HCT116 (cell line): ENCODE results near the gene TECTA. TPM values are rescaled to one million over a fixed set of nuclear protein-coding genes. Genes with fewer than 3 reads are reported as not detected.

Experiments used
- ATAC-seq: fragments of 200-7000 bp; cut with Tn5 transposase; 2 replicates; pipeline ENCODE4 v1.9.1; 2020; ENCODE audit warnings: mild to moderate bottlenecking, moderate library complexity
- BruUV-seq: library from RNA; stranded (reverse); fragments of 400-500 nt; replicated peaks from 2 replicates; lab custom pipeline; 2021; lab: Mats Ljungman, UMichigan
- CTCF ChIA-PET: fragments of 300-600 bp; sonication (Branson Sonifier 250); formaldehyde crosslinking; loops from one replicate; lab custom pipeline; 2021; ENCODE audit warnings: antibody characterized with exemption; lab: Charles Lee
- POLR2A ChIA-PET: fragments of 300-600, 350-600 bp; sonication (Branson Sonifier 250); formaldehyde crosslinking; loops from one replicate; lab custom pipeline; 2021; ENCODE audit warnings: antibody characterized with exemption; lab: Charles Lee
- RAD21 ChIA-PET, 2 experiments: fragments of 300-600 bp; sonication (Branson Sonifier 250); formaldehyde crosslinking; loops; one replicate each; lab custom pipeline; 2023; ENCODE audit warnings: low total read pairs in 2 of 2; ENCODE audit not compliant: uncharacterized antibody in 2 of 2, unreplicated experiment in 2 of 2, low non-redundant PET in 1 of 2; lab: Charles Lee
- DNase-seq: peaks from one replicate; pipeline ENCODE4 v3.0.0-alpha.2; 2010; ENCODE audit warnings: low read depth, low spot score
- H2AFZ ChIP-seq: fragments of 200-600 bp; shearing (Covaris generic), sonication (generic); 2 replicates; pipeline ENCODE4 v1.6.1; 2017; ENCODE audit warnings: low read depth, mixed run types, mixed read lengths, antibody characterized with exemption, low read length; ENCODE audit not compliant: poor library complexity, severe bottlenecking
- H3K27ac ChIP-seq: 2 replicates; pipeline ENCODE4 v1.5.1; 2012; ENCODE audit warnings: low read depth, low read length
- H3K27me3 ChIP-seq: fragments of 200-600 bp; sonication (generic); 2 replicates; pipeline ENCODE4 v1.6.1; 2016; ENCODE audit warnings: mixed run types, low read length, mixed read lengths; ENCODE audit not compliant: insufficient read depth
- H3K36me3 ChIP-seq, 2 experiments: fragments of 200-500 bp in 1 of 2; fragments of 200-600 bp in 1 of 2; sonication (Bioruptor generic) in 1 of 2; sonication (generic) in 1 of 2; 2 replicates each; pipeline versions ENCODE4 v1.5.1 to v1.6.1; 2014 to 2016; ENCODE audit warnings: low read length in 2 of 2, inconsistent platforms in 1 of 2, mixed read lengths in 1 of 2, mixed run types in 1 of 2; ENCODE audit not compliant: insufficient read depth in 2 of 2, control insufficient read depth in 1 of 2
- H3K4me1 ChIP-seq, 2 experiments: fragments of 200-600 bp in 1 of 2; sonication (generic) in 1 of 2; 2 replicates each; pipeline versions ENCODE4 v1.5.1 to v1.6.1; 2012 to 2017; ENCODE audit warnings: low read length in 2 of 2, inconsistent platforms in 1 of 2, mild to moderate bottlenecking in 1 of 2, mixed read lengths in 1 of 2, mixed run types in 1 of 2, moderate library complexity in 1 of 2; ENCODE audit not compliant: insufficient read depth in 2 of 2, control insufficient read depth in 1 of 2
- H3K4me2 ChIP-seq: fragments of 200-600 bp; sonication (generic); 2 replicates; pipeline ENCODE4 v1.6.1; 2017; ENCODE audit warnings: mixed run types, low read length, mixed read lengths
- H3K4me3 ChIP-seq, 2 experiments: fragments of 200-600 bp in 1 of 2; sonication (generic) in 1 of 2; replicated peaks in 1 of 2; 2 replicates each; pipeline ENCODE4 v1.5.1; 2011 to 2016; ENCODE audit warnings: low read length in 2 of 2, control low read depth in 1 of 2, low read depth in 1 of 2, mild to moderate bottlenecking in 1 of 2, mixed read lengths in 1 of 2, mixed run types in 1 of 2
- H3K79me2 ChIP-seq: fragments of 200-600 bp; sonication (generic); 2 replicates; pipeline ENCODE4 v1.6.1; 2017; ENCODE audit warnings: mild to moderate bottlenecking, mixed run types, low read length, moderate library complexity, mixed read lengths; ENCODE audit not compliant: insufficient read depth
- H3K9ac ChIP-seq: fragments of 200-600 bp; sonication (generic); 2 replicates; pipeline ENCODE4 v1.6.1; 2016; ENCODE audit warnings: low read length, mixed read lengths
- H3K9me2 ChIP-seq: fragments of 200-600 bp; sonication (generic), shearing (Covaris generic); 2 replicates; pipeline ENCODE4 v1.6.1; 2017; ENCODE audit warnings: mixed run types, mild to moderate bottlenecking, moderate library complexity; ENCODE audit not compliant: insufficient read depth
- H3K9me3 ChIP-seq, 2 experiments: fragments of 200-500 bp in 1 of 2; fragments of 200-600 bp in 1 of 2; sonication (Bioruptor generic) in 1 of 2; sonication (generic) in 1 of 2; 2 replicates each; pipeline ENCODE4 v1.6.1; 2014 to 2017; ENCODE audit warnings: low read length in 2 of 2, mixed read lengths in 2 of 2, inconsistent platforms in 1 of 2, low read depth in 1 of 2, mild to moderate bottlenecking in 1 of 2, mixed run types in 1 of 2, moderate library complexity in 1 of 2; ENCODE audit not compliant: control insufficient read depth in 1 of 2, insufficient read depth in 1 of 2
- H4K20me1 ChIP-seq: fragments of 200-600 bp; sonication (generic), shearing (Covaris generic); 2 replicates; pipeline ENCODE4 v1.6.1; 2017; ENCODE audit warnings: mixed run types, mild to moderate bottlenecking, moderate library complexity; ENCODE audit not compliant: insufficient read depth
- CBX3 ChIP-seq: IDR thresholded peaks from 2 replicates; pipeline ENCODE4 v1.6.1; 2012; ENCODE audit warnings: low read depth
- CEBPB ChIP-seq: IDR thresholded peaks from 2 replicates; pipeline ENCODE4 v1.6.1; 2012; ENCODE audit warnings: low read depth
- EGR1 ChIP-seq: IDR thresholded peaks from 2 replicates; pipeline ENCODE4 v1.6.1; 2012; ENCODE audit warnings: low read depth
- ELF1 ChIP-seq: IDR thresholded peaks from 2 replicates; pipeline ENCODE4 v1.6.1; 2012; ENCODE audit warnings: low read depth, borderline replicate concordance
- EZH2phosphoT487 ChIP-seq: fragments of 200-600 bp; IDR thresholded peaks from 2 replicates; pipeline ENCODE4 v1.6.1; 2018; ENCODE audit warnings: antibody characterized with exemption, borderline replicate concordance
- FOSL1 ChIP-seq: IDR thresholded peaks from 2 replicates; pipeline ENCODE4 v1.6.1; 2012; ENCODE audit warnings: low read depth
- JUND ChIP-seq: IDR thresholded peaks from 2 replicates; pipeline ENCODE4 v1.6.1; 2012
- MAX ChIP-seq: IDR thresholded peaks from 2 replicates; pipeline ENCODE4 v1.6.1; 2012
- POLR2A ChIP-seq: IDR thresholded peaks from 2 replicates; pipeline ENCODE4 v1.7.0; 2011; ENCODE audit warnings: borderline replicate concordance; ENCODE audit not compliant: insufficient read depth, insufficient read length; ENCODE audit errors: extremely low read depth
- RAD21 ChIP-seq: IDR thresholded peaks from 2 replicates; pipeline ENCODE4 v1.6.1; 2012; ENCODE audit warnings: low read depth, mild to moderate bottlenecking
- REST ChIP-seq: IDR thresholded peaks from 2 replicates; pipeline ENCODE4 v1.6.1; 2012; ENCODE audit warnings: low read depth
- SIN3A ChIP-seq: IDR thresholded peaks from 2 replicates; pipeline ENCODE4 v1.6.1; 2012; ENCODE audit warnings: low read depth
- SP1 ChIP-seq: IDR thresholded peaks from 2 replicates; pipeline ENCODE4 v1.6.1; 2012; ENCODE audit warnings: low read depth
- SRF ChIP-seq: IDR thresholded peaks from 2 replicates; pipeline ENCODE4 v1.6.1; 2012; ENCODE audit warnings: low read depth
- TCF7L2 ChIP-seq: IDR thresholded peaks from 2 replicates; pipeline ENCODE4 v1.7.0; 2011; ENCODE audit warnings: borderline replicate concordance, inconsistent platforms; ENCODE audit not compliant: insufficient read depth, insufficient read length; ENCODE audit errors: extremely low read depth
- ZFX ChIP-seq: fragments of 450-650 bp; IDR thresholded peaks from 2 replicates; pipeline ENCODE4 v1.6.1; 2017
- ZNF274 ChIP-seq: fragments of 200-500 bp; sonication (Bioruptor generic); IDR thresholded peaks from 2 replicates; pipeline ENCODE4 v1.6.1; 2014; ENCODE audit warnings: mild to moderate bottlenecking, low read depth, low read length, inconsistent platforms
- intact Hi-C: fragments of 100-400 bp; cut with micrococcal nuclease; formaldehyde crosslinking; loops from 2 replicates; pipeline ENCODE4 v1.10.0; 2022
- total RNA-seq: library from RNA; stranded (reverse); gene quantifications from one replicate; pipeline ENCODE4 v1.2.1, GENCODE V29; 2021; ENCODE audit not compliant: unreplicated experiment
- TF ChIP-seq, protein P1 (sequence below): IDR thresholded peaks from 2 replicates; pipeline ENCODE4 v1.6.1; 2012
- TF ChIP-seq, protein P2 (sequence below), 3 experiments: fragments of 200-600 bp in 1 of 3; sonication (generic) in 1 of 3; IDR thresholded peaks in 2 of 3; conservative IDR thresholded peaks in 1 of 3; 2 replicates each; pipeline ENCODE4 v1.5.1; 2012 to 2017; ENCODE audit warnings: low read depth in 2 of 3, low read length in 2 of 3, antibody characterized with exemption in 1 of 3, borderline replicate concordance in 1 of 3, control low read depth in 1 of 3, mild to moderate bottlenecking in 1 of 3, mixed read lengths in 1 of 3, mixed run types in 1 of 3, moderate library complexity in 1 of 3; ENCODE audit not compliant: insufficient read depth in 1 of 3
- TF ChIP-seq, protein P3 (sequence below): IDR thresholded peaks from 2 replicates; pipeline ENCODE4 v1.6.1; 2011; ENCODE audit warnings: mild to moderate bottlenecking, low read length, moderate library complexity; ENCODE audit not compliant: insufficient replicate concordance; ENCODE audit errors: extremely low read depth

The TECTA gene
- total RNA-seq, 1 experiment from 2014 or later: 0.81 TPM

GRCh38 chr11:121058941-121059340 lies 42.1 kb upstream of the TECTA start:
- DNase-seq (no peak), ATAC-seq (no peak)
- Histone ChIP-seq H3K4me2 (no peak overlapping the region), H4K20me1 (no peaks in the 10 kb centered on the region), H3K9ac (no peak overlapping the region), H3K9me3 (no peaks in the 10 kb centered on the region), H2AFZ (no peak overlapping the region), H3K9me2 (no peaks in the 10 kb centered on the region), H3K4me3 (no peak overlapping the region), H3K79me2 (no peaks in the 10 kb centered on the region), H3K27me3 (no peaks in the 10 kb centered on the region), H3K4me1 (no peaks in the 10 kb centered on the region), H3K27ac (no peak overlapping the region), H3K36me3 (peaks cover 4 to 8% of the 10 kb centered on the region in 2 experiments; a peak in 3 of 4 replicates)
- no TSS peak for BruUV-seq
- TF ChIP-seq EZH2phosphoT487 (no peak), RAD21 (no peak), CEBPB (no peak), EGR1 (no peak), POLR2A (no peak), SRF (no peak), SIN3A (no peak), TCF7L2 (no peak), FOSL1 (no peak), ZNF274 (no peak), ELF1 (no peak), SP1 (no peak), JUND (no peak), ZFX (no peak), CBX3 (no peak), REST (no peak), MAX (no peak)
- TF ChIP-seq, protein P1, sequence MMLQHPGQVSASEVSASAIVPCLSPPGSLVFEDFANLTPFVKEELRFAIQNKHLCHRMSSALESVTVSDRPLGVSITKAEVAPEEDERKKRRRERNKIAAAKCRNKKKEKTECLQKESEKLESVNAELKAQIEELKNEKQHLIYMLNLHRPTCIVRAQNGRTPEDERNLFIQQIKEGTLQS: no peak
- TF ChIP-seq, protein P2, sequence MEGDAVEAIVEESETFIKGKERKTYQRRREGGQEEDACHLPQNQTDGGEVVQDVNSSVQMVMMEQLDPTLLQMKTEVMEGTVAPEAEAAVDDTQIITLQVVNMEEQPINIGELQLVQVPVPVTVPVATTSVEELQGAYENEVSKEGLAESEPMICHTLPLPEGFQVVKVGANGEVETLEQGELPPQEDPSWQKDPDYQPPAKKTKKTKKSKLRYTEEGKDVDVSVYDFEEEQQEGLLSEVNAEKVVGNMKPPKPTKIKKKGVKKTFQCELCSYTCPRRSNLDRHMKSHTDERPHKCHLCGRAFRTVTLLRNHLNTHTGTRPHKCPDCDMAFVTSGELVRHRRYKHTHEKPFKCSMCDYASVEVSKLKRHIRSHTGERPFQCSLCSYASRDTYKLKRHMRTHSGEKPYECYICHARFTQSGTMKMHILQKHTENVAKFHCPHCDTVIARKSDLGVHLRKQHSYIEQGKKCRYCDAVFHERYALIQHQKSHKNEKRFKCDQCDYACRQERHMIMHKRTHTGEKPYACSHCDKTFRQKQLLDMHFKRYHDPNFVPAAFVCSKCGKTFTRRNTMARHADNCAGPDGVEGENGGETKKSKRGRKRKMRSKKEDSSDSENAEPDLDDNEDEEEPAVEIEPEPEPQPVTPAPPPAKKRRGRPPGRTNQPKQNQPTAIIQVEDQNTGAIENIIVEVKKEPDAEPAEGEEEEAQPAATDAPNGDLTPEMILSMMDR (IDR thresholded peaks at IDR 0.05 in 2 of 3, conservative IDR thresholded peaks at IDR 0.05 in 1 of 3; ENCODE audit: borderline replicate concordance in 1 of 3, insufficient read depth in 1 of 3, low read depth in 2 of 3, low read length in 2 of 3): no peak
- TF ChIP-seq, protein P3, sequence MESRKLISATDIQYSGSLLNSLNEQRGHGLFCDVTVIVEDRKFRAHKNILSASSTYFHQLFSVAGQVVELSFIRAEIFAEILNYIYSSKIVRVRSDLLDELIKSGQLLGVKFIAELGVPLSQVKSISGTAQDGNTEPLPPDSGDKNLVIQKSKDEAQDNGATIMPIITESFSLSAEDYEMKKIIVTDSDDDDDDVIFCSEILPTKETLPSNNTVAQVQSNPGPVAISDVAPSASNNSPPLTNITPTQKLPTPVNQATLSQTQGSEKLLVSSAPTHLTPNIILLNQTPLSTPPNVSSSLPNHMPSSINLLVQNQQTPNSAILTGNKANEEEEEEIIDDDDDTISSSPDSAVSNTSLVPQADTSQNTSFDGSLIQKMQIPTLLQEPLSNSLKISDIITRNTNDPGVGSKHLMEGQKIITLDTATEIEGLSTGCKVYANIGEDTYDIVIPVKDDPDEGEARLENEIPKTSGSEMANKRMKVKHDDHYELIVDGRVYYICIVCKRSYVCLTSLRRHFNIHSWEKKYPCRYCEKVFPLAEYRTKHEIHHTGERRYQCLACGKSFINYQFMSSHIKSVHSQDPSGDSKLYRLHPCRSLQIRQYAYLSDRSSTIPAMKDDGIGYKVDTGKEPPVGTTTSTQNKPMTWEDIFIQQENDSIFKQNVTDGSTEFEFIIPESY: no peak
- intact Hi-C loops: no loop called here
- POLR2A ChIA-PET: no interaction called here
- CTCF ChIA-PET: interaction anchor here (1.5 kb wide), 1 partner anchor 45 kb away, joined by 4 read pairs; no protein-coding TSS in a partner anchor
- RAD21 ChIA-PET: no interaction called here
